ENCODE data around the gene P2RY8. TPM values are rescaled to one million over a fixed set of nuclear protein-coding genes. Genes with fewer than 3 reads are reported as not detected.

The P2RY8 gene
- total and polyA plus RNA-seq, 10 of the 15 experiments (the other 5 are each of a cell fraction or from before 2014, with no cell fraction given), result 2.0 to 64.4 (median 36.5) TPM

DNA sequence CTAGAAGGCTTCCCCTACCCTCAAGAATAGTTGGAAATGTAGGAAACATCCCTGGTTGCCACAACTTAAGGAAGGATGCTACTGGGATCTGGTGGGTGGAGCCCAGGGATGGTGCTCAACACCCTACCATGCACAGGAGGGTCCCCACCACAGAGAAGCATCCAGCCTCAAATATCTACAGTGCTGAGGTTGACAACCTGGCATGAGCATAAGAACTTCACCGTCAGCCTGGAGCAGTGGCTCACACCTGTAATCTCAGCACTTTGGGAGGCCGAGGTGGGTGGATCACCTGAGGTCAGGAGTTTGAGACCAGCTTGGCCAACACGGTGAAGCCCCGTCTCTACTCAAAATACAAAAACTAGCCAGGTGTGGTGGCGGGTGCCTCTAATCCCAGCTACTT, 60.3 kb downstream of the P2RY8 start:
- DNase-seq (ENCODE audit: low read depth, low spot score) (no peak), ATAC-seq (no peak), FAIRE-seq (no peak)
- no peak overlapping the region for H2AFZ ChIP-seq (ENCODE audit: control insufficient read depth, low read depth, low read length)
- ChIA-PET POLR2A (no interaction called here), RAD21 (ENCODE audit: unreplicated experiment) (no interaction called here), CTCF (no interaction called here), SMC1A (ENCODE audit: uncharacterized antibody, unreplicated experiment) (no interaction called here)
- peaks cover 30% of the 10 kb centered on the region for H3K4me1 ChIP-seq (ENCODE audit: control insufficient read depth, insufficient read depth, low read length)
- TF ChIP-seq IKZF2 (IDR thresholded peaks at IDR 0.05) (no peak), ZNF217 (IDR thresholded peaks at IDR 0.05) (no peak), ZBTB11 (CRISPR knock-in tag; IDR thresholded peaks at IDR 0.05) (no peak)
- H3K9ac ChIP-seq (ENCODE audit: control insufficient read depth, insufficient read depth, low read length), result no peak overlapping the region
- in situ Hi-C loops (cut with MboI) (no loop called here), intact Hi-C loops (cut with micrococcal nuclease; ENCODE audit: unreplicated experiment) (no loop called here)
- no peaks in the 10 kb centered on the region for H3K27me3 ChIP-seq (replicated peaks in 1 of 2; ENCODE audit: control insufficient read depth in 2 of 2, insufficient read depth in 2 of 2, low read length in 1 of 2)
- no peak overlapping the region for H3K4me3 ChIP-seq
- BruUV-seq (replicated peaks), result no TSS peak
- H4K20me1 ChIP-seq (ENCODE audit: control insufficient read depth, insufficient read depth), result no peaks in the 10 kb centered on the region
- H3K4me2 ChIP-seq (ENCODE audit: control insufficient read depth, insufficient read depth), result no peak overlapping the region
- peaks cover 25% of the 10 kb centered on the region for H3K79me2 ChIP-seq (ENCODE audit: control insufficient read depth, insufficient read depth, low read length)
- peaks cover 2% of the 10 kb centered on the region for H3K9me3 ChIP-seq (replicated peaks; ENCODE audit: control insufficient read depth, insufficient read depth, low read length)
- no peak overlapping the region for H3K27ac ChIP-seq (ENCODE audit: control insufficient read depth, insufficient read depth)
- 95% methylated on average over 5 of the region's 5 CpGs for WGBS (ENCODE audit: insufficient coverage, insufficient replicate concordance, low lambda C conversion rate, missing lambda C conversion rate)
- peaks cover 3 to 6% of the 10 kb centered on the region in 2 experiments; a peak in 3 of 4 replicates for H3K36me3 ChIP-seq (ENCODE audit: control insufficient read depth in 2 of 2, insufficient read depth in 2 of 2, low read length in 1 of 2)

DNA sequence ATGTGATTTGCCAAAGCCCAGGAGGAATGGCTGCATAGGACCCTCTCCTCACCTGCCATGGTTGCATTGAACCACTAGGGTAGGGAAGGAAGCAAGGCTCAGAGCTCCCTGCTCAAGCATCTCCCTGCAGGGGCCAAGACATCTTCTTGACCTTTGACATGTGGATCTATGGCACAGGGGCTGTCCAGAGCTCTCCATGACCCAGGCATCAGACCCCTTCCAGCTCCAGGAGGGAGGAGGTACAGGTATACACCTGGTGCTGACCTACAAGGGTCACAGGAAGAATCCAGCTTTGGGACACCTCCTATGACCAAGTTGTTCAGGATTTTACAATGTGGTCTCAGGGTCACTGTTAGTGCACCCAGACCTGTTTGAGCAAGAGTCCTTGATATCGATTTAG, 61.1 kb downstream of the P2RY8 start:
- intact Hi-C loops (cut with micrococcal nuclease; ENCODE audit: unreplicated experiment) (no loop called here), in situ Hi-C loops (cut with MboI) (no loop called here)
- DNase-seq (ENCODE audit: low read depth, low spot score) (no peak), ATAC-seq (no peak), FAIRE-seq (no peak)
- Histone ChIP-seq H3K9me3 (replicated peaks; ENCODE audit: control insufficient read depth, insufficient read depth, low read length) (peaks cover 2% of the 10 kb centered on the region), H4K20me1 (ENCODE audit: control insufficient read depth, insufficient read depth) (no peaks in the 10 kb centered on the region), H3K27ac (ENCODE audit: control insufficient read depth, insufficient read depth) (no peak overlapping the region), H3K36me3 (ENCODE audit: control insufficient read depth in 2 of 2, insufficient read depth in 2 of 2, low read length in 1 of 2) (peaks cover 3 to 6% of the 10 kb centered on the region in 2 experiments; a peak in 3 of 4 replicates), H3K4me1 (ENCODE audit: control insufficient read depth, insufficient read depth, low read length) (peaks cover 30% of the 10 kb centered on the region), H3K4me2 (ENCODE audit: control insufficient read depth, insufficient read depth) (no peak overlapping the region), H3K4me3 (no peak overlapping the region), H3K27me3 (replicated peaks in 1 of 2; ENCODE audit: control insufficient read depth in 2 of 2, insufficient read depth in 2 of 2, low read length in 1 of 2) (no peaks in the 10 kb centered on the region), H3K9ac (ENCODE audit: control insufficient read depth, insufficient read depth, low read length) (no peak overlapping the region), H2AFZ (ENCODE audit: control insufficient read depth, low read depth, low read length) (no peak overlapping the region), H3K79me2 (ENCODE audit: control insufficient read depth, insufficient read depth, low read length) (peaks cover 29% of the 10 kb centered on the region)
- BruUV-seq (replicated peaks), result no TSS peak
- WGBS (ENCODE audit: insufficient coverage, insufficient replicate concordance, low lambda C conversion rate, missing lambda C conversion rate), result 100% methylated on average over 1 of the region's 1 CpG
- RAD21 ChIA-PET (ENCODE audit: unreplicated experiment), result no interaction called here
- CTCF ChIA-PET, result no interaction called here
- SMC1A ChIA-PET (ENCODE audit: uncharacterized antibody, unreplicated experiment), result no interaction called here
- POLR2A ChIA-PET, result no interaction called here
- no peak for TF ChIP-seq MEF2B (IDR thresholded peaks at IDR 0.05; ENCODE audit: partially characterized antibody, poor library complexity, severe bottlenecking)
- TF ChIP-seq NR2C1 (IDR thresholded peaks at IDR 0.05), result no peak
- TF ChIP-seq, protein P1, sequence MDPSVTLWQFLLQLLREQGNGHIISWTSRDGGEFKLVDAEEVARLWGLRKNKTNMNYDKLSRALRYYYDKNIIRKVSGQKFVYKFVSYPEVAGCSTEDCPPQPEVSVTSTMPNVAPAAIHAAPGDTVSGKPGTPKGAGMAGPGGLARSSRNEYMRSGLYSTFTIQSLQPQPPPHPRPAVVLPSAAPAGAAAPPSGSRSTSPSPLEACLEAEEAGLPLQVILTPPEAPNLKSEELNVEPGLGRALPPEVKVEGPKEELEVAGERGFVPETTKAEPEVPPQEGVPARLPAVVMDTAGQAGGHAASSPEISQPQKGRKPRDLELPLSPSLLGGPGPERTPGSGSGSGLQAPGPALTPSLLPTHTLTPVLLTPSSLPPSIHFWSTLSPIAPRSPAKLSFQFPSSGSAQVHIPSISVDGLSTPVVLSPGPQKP (IDR thresholded peaks at IDR 0.05; ENCODE audit: low read depth, low read length), result no peak
- TF ChIP-seq SMAD1 (IDR thresholded peaks at IDR 0.05; ENCODE audit: low read depth, partially characterized antibody), result no peak
- TF ChIP-seq ZNF622 (IDR thresholded peaks at IDR 0.05), result no peak
- no peak for TF ChIP-seq USF1 (IDR thresholded peaks at IDR 0.05; ENCODE audit: borderline replicate concordance, extremely low read length, insufficient read depth, low read depth, low read length)
- no peak for TF ChIP-seq CBFB (IDR thresholded peaks at IDR 0.05; ENCODE audit: low read depth)
